GM19397 (cell line): ENCODE data around the gene MED27.

Experiments used
- ATAC-seq: cut with Tn5 transposase; IDR thresholded peaks from one replicate; pipeline ENCODE4 v1.9.1; 2021; ENCODE audit warnings: mild to moderate bottlenecking, moderate library complexity; ENCODE audit not compliant: unreplicated experiment

Gene MED27

DNA sequence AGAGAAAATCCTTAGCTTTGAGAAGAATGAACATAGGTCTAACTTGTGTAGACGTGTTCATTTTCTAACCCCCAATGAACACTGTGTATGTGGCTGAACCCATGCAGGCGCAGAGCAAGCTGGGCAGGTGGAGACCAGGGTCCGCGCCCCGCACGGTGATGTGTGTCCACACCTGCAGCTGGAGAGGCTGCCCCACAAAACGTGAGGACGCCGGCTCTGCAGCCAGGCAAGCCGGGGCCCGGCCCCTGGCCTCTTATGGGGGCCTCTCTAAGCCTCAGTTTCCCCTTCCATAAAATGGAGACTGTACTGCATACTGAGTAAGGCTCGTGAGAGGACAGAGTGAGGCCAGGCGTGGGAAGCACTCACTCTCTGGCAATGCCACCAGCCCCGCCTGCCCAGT is 215.1 kb downstream of the MED27 start:
- ATAC-seq, result no peak

- ATAC-seq, result no peak
Measured at GRCh38 chr9:131863306-131863896, 216.3 kb downstream of the MED27 start.

GRCh38 chr9:131862261-131862660 is 217.4 kb downstream of the MED27 start:
- no peak for ATAC-seq

- ATAC-seq, result no peak
Measured at GRCh38 chr9:131860430-131860829, 219.2 kb downstream of the MED27 start.

- no peak for ATAC-seq
Measured at GRCh38 chr9:131858147-131858546, 221.5 kb downstream of the MED27 start.

GRCh38 chr9:131856105-131856504 is 223.6 kb downstream of the MED27 start:
- ATAC-seq, result no peak

DNA sequence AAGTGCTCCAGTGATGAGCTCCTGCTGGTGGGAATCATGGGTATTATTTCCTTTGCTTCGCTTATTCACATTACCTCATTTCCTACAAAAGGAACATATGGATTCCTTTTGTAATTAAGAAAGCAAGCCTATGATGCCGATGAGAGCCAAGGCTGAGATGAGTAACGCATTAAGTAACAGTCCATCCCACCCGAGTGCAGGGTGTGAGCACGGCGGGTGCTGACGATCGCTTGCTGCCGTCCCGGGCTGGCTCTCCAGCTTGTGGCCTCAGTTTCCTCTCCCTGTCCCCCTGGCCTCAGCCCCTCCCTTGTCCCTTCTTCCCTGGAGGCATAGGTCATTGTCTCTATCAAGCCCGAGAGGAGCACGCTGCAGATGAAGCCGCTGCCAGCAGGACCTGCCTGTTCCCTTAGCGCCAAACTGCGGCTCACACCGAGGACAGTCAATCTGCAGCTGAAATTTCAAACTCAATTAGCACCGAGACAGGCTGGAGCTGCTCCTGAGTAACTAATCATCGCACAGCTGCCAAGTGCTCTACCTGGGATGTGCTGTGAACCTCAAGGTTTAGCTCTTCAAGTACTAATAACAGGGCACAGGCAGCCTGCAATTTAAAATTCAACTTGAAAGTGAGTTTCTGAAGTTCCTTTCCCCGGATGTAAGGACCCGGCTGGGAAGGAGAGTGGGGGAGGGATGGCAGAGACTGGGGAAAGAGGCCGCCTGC is 224.6 kb downstream of the MED27 start:
- ATAC-seq, result no peak

DNA sequence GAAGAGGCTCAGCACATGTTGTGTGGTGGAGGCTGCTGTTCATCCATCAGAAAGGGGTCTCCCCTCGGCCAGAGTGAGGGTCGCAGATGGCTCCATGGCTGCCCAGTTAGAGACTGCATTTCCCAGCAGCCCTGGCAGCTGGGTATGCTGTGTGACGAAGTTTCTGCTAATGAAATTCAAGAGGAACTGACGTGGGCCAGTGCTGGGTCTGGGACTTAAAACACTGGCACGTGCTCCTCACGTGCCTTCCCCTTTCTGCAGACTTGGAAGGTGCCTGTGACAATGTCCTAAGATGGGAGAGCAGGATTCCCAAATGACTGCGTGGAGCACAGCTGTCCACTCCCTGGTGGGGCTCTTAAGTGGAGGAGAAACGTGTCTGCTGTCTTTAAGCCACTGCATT is 225.3 kb downstream of the MED27 start:
- ATAC-seq, result no peak

- no peak for ATAC-seq
Measured at GRCh38 chr9:131853434-131853833, 226.2 kb downstream of the MED27 start.

- no peak for ATAC-seq
Measured at GRCh38 chr9:131851414-131851813, 228.3 kb downstream of the MED27 start.

- ATAC-seq, result no peak
Measured at GRCh38 chr9:131849391-131849790, 230.3 kb downstream of the MED27 start.

DNA sequence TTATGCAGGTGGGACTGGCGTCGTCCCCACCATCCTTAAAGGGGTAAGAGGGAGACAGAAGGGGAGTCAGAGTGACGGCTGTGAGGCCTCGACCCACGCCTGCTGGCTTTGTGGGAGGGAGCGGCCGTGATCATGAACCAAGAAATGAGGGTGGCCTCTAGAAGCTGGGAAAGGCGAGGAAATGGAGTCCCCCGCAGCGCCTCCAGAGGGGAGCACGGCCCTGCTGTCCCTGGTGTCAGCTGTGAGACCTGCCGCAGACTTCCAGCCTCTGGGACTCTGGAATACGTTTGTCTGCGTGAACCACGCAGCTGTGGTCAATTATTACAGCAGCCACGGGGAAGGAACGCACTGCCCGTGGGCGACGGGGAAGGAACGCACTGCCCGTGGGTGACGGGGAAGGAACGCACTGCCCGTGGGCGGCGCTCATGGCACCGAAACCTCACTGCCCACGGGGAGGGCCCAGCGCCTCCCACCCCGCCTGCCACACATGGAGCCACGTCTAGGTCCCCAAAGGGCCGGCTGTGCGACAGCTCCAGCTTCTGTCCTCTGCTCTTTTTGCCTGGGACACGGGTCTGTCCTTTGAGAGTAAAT is 231.0 kb downstream of the MED27 start:
- no peak for ATAC-seq

GRCh38 chr9:131847665-131848354 is 231.9 kb downstream of the MED27 start:
- ATAC-seq, result no peak

- ATAC-seq, result no peak
Measured at GRCh38 chr9:131845305-131846298, 234.1 kb downstream of the MED27 start.

DNA sequence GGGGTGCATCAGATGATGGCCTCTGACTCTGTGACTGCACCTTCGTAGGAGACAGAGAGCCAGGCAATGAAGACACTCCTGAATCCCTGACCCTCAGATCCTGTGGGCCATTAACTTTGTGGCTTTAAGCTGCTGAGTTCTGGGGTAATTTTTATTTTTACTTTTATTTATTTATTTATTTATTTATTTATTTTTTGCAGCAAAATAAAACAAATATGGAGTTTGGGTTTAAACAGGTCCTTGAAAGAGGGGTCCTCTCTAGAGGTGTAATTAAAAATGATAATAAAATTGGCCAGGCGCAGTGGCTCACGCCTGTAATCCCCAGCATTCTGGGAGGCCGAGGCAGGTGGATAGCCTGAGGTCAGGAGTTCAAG is 234.9 kb downstream of the MED27 start:
- ATAC-seq, result no peak

DNA sequence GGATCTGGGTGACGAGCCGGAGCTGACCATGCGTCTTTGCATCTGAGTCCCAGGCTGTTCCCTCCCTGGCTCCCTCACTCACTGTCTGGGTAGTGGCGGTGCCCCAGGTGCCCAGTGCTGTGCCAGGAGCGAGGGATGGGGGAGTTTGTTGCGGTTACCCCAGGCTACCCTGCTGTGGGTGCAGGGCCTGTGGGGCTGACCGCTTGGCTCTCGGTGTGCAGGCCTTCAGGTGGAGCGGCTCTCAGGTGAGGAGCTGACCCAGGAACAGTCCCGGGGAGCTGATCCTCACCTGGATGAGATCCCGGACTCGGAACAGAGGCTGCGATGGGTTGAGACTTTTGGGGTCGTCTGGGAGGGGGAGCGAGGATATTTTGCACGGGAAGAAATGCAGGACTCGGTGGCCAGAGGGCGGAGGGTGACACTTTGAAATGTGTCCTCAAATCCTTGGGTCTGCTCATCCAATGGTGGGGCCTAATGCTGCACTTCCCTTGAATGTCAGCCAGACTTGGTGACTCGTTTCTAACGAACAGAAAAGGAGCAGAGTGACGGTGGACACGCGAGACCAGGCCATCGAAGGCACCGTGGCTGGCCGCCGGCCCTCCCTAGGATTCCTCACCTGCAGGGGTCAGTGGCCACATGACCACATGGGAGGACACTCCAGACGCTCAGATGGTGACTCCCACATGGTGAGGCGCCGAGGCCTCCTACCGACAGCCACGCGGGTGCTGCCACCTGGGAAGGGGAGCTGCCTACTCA is 235.5 kb downstream of the MED27 start:
- ATAC-seq, result no peak

GRCh38 chr9:131841765-131842318 is 237.8 kb downstream of the MED27 start:
- no peak for ATAC-seq

DNA sequence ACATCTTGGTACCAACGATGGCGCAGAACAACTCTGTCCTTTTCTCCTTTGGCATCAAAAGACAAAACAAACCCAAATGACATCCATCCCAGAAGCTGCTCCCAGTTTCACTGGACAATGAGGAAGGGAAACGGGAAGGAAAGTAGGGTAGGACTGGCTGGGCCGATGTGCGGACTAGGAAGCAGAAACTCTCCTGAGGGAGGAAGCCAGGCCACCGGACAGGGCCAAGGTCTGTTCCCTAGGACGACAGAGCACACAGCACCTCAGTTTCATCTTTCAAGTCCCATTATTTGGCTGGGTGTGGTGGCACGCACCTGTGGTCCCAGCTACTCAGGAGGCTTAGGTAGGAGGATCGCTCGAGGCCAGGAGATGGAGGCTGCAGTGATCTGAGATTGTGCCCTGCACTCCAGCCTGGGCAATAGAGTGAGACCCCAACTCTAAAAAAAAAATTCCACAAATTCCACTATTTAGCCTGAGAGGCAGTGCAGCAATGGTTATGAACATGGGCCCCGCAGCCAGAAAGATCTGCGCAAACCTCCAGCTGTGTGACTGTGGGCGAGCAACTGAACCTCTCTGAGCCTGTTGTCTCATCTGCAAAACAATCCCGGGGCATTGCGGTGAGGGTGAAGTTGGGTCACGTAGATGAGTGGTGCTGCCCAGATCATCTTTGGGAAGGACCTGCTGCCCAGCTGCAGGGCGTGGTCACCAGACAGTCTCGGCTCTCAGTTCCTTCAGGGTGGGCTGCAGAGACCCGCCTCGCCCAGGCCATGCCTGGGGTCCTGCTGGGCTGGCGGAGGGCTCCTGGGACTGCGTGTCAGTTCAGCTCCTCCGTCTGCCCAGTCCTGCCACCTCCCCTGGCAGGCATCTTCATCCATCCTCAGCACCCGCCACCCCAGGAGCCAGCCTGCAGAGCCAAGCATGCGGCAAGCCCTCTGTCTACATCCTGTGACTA is 238.6 kb downstream of the MED27 start:
- ATAC-seq, result no peak

DNA sequence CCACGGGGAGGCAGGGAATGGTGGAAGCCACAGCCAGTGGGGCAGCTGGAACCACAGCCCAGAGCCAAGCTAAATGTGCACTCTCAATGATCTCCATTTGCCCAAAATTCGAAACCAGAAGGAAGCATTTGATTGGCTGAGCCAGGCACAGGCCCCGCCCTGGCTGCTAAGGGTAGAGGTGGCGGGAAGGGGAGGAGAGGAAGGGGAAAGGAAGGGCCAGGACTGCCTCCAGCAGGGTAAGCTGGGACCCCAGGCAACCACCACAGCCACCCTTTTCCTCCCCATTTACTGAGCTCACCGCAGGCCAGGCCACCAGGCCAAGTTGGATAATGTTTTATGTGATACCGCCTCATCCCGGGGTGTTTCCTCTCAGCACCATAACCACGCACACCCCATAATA is 239.4 kb downstream of the MED27 start:
- ATAC-seq, result no peak
